GM18951 (cell line): ENCODE results near the gene NCOA5.
"Not testable (repeated sequence)": the region's sequence is repeated elsewhere in the genome, so short reads cannot be mapped to it uniquely, and the experiment has no call there.

Experiments
- POLR2A ChIP-seq: IDR thresholded peaks from 4 replicates; pipeline ENCODE4 v1.6.1; 2011; ENCODE audit warnings: mild to moderate bottlenecking; ENCODE audit not compliant: insufficient read length, insufficient read depth; ENCODE audit errors: extremely low read depth
- in situ Hi-C: fragments of 300-500 bp; cut with MboI; formaldehyde crosslinking; loops from one replicate; pipeline ENCODE4 v1.12.0; 2022; ENCODE audit warnings: low sequenced_read_pairs, mixed read lengths, inconsistent platforms; ENCODE audit not compliant: unreplicated experiment

The NCOA5 gene

DNA sequence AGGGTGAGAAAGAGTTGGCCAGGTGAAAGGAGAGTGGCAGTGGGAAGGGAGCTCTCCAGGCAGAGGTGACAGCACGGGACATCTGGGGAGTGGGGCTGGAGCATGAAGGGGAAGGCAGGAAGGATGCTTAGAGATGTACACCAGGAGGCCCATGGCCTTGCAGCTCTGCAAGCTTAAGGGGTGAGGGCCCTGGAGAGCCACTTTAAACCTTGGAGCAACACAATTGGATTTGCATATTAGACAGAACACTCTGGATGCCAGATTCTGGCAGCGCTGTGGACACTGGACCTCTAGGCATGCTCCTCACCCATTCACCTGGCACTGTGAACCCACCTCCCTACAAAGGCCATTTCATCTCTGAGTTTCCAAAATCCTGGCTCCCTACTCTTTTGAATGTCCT, 24.7 kb upstream of the NCOA5 start:
- no peak for TF ChIP-seq POLR2A
- in situ Hi-C loops = no loop called here

GRCh38 chr20:46113113-46113470, 23.3 kb upstream of the NCOA5 start:
- in situ Hi-C loops = no loop called here
- no peak for TF ChIP-seq POLR2A

DNA sequence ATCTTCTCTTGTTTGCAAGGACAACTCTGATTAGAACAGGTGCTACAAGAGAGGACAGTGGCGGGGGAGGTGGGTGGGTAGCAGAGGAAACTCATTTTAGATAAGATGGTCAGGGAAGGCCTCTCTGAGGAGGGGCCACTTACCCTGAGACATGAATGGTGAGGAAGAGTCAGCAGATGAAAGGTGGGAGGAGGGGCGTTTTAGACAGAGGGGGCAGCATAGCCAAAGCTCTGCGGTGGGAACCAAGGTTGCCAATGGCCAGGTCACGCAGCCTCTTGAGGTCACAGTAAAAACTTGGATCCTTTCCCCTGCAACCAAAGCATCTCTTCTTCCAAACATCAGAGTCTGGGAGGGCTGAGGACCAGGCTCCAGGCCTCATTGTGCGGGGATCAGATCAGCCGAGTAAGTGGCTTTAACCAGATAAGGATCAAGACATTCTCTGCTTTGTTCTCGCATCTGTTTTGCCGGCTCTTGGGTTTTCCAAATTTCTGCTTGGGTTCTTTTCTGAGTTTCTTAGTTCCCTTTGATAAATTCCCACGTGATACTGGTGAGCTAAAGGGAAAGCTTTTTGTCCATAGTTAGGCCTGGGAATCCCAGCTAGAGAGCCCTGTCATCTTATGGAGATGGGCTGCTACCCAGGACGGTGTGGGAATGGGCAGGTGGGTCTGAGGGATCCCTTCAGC, 22.8 kb upstream of the NCOA5 start:
- in situ Hi-C loops = no loop called here
- TF ChIP-seq POLR2A = no peak

- TF ChIP-seq POLR2A = no peak
- in situ Hi-C loops = no loop called here
These were observed 22.1 kb upstream of the NCOA5 start for GRCh38 chr20:46111836-46112212.

GRCh38 chr20:46111028-46111835, 21.5 kb upstream of the NCOA5 start:
- in situ Hi-C loops = no loop called here

DNA sequence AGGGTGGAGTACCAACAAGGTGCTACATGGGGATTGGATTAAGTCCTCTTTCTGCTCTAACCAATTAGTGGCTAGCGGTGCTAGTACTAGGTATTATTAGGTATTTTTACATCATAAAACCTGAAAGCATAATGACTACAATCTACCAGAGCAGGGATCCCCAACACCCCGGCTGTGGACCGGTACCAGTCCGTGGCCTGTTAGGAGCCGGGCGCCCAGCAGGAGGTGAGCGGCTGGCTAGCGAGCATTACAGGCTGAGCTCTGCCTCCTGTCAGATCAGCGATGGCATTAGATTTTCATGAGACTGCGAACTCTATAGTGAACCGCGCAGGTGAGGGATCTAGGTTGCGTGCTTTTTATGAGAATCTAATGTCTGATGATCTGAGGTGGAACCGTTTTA, 19.2 kb upstream of the NCOA5 start:
- in situ Hi-C loops = no loop called here
- no peak for TF ChIP-seq POLR2A

More at GRCh38 chr20:46111028-46111835, 21.5 kb upstream of the NCOA5 start:
- TF ChIP-seq POLR2A = no peak

DNA sequence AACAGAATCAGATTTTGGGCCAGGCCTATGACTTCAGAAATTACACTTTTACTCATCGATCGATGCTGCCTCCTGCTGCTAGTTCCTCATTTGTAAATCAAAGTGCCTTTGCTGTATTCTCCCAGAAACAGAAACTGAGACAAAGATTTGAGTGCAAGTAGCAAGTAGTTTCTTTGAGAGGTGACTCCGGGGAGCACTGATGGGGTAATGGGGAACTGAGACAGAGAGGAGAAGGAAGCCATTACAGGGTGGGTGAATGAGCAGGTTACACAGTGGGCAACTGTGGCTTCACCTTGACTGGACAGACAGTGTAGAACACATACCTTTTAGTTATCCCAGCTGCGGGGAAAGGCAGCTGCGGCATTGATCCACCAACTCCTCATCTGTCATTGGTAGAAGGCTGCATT, 18.7 kb upstream of the NCOA5 start:
- in situ Hi-C loops = no loop called here

DNA sequence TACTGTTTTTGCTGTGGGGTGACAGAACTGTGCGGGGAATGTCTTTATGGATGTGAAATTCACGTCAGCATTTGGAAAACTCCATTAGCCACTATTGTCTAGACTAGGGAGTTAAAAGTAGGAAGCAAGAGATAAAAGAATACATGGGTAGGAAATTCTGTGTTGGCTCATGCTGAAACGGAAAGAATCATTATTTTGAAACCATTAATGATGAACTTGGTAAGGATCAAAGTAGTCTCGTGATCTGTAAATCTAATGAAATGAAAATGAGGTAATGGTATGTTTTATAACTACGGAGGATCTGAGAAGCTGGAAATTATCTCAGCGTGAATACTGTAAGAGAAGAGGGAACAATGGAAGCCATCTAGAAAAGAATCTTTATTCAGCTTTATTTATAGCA, 17.3 kb upstream of the NCOA5 start:
- TF ChIP-seq POLR2A = no peak
- in situ Hi-C loops = no loop called here

More for the DNA sequence above, 18.7 kb upstream of the NCOA5 start:
- TF ChIP-seq POLR2A = no peak

DNA sequence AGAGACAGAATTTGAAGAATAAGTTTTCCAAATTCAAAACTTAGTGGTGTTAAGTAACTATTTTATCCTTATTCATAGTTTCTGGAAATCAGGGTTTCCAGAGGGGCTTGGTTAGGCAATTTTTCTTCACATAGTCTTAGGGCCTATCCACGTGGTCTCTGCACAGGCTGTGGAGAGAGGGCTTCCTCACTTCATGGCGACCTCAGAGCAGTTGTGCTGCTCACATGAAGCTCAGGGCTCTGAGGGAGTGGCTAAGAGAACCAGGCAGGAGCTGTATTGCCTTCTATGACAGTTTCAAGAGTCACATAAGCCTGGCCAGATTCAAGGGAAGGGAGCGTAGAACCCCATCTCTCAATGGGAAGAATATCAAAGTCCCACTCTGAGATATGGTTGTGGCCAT, 14.5 kb upstream of the NCOA5 start:
- no peak for TF ChIP-seq POLR2A
- in situ Hi-C loops = no loop called here

GRCh38 chr20:46102940-46103339, 13.2 kb upstream of the NCOA5 start:
- no peak for TF ChIP-seq POLR2A
- in situ Hi-C loops = no loop called here

DNA sequence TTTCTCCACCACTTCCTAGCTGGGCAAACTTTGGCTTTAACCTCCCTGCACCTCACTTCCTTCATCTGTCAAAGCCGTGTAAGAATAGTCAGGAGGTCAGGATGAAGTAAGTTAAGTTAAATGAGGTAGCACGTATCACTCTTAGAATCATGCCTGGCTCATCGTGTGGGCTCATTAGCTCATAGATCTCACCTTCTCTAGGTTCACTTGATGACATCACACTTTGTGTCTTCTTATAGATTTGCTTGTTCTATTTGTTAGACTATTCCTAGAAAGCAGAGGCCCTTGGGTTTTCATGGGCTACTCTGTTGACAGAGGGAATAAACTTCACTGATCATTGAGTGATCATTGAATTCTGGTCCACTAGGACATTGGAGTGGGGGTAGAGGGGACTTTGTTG, 12.2 kb upstream of the NCOA5 start:
- in situ Hi-C loops = no loop called here
- TF ChIP-seq POLR2A = no peak

- in situ Hi-C loops = no loop called here
- TF ChIP-seq POLR2A = no peak
These were observed 11.2 kb upstream of the NCOA5 start for GRCh38 chr20:46100988-46101387.

DNA sequence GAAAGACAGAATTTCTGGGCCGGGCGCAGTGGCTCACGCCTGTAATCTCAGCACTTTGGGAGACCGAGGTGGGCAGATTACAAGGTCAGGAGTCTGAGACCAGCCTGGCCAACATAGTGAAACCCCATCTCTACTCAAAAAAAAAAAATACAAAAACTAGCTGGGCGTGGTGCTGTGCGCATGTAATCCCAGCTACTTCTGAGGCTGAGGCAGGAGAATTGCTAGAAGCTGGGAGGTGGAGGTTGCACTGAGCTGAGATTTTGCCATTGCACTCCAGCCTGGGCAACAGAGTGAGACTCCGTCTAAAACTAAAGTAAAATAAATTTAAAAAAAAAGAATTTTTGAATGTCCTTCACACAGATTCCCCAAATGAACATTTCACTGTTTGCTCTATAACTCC, 10.7 kb upstream of the NCOA5 start:
- in situ Hi-C loops = not testable (repeated sequence)
